ENCODE measurements around the gene GID8.

DNA sequence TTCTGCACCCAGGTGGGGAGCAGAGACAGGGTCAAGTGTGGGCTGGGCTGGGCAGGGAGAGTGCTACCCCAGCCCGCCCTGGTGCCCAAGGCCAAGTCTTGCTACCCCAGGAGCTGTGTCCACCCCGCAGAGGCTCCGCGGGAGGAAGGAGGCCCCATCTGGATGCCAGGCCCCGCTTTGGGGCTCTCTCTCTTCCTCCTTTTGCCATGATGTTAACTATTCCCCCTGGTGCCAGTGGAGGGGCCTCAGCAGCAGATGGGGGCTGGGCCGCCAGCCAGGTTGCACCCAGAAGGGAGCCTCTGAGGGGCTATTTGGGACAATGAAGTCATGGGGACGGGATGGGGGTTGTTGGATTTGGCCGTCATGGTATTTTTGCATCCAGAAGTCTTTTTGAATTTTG lies 23.9 kb downstream of the GID8 start:
- no peak for TF ChIP-seq NANOG (IDR thresholded peaks at IDR 0.05; ENCODE audit: borderline replicate concordance)
- TF ChIP-seq, protein P1, sequence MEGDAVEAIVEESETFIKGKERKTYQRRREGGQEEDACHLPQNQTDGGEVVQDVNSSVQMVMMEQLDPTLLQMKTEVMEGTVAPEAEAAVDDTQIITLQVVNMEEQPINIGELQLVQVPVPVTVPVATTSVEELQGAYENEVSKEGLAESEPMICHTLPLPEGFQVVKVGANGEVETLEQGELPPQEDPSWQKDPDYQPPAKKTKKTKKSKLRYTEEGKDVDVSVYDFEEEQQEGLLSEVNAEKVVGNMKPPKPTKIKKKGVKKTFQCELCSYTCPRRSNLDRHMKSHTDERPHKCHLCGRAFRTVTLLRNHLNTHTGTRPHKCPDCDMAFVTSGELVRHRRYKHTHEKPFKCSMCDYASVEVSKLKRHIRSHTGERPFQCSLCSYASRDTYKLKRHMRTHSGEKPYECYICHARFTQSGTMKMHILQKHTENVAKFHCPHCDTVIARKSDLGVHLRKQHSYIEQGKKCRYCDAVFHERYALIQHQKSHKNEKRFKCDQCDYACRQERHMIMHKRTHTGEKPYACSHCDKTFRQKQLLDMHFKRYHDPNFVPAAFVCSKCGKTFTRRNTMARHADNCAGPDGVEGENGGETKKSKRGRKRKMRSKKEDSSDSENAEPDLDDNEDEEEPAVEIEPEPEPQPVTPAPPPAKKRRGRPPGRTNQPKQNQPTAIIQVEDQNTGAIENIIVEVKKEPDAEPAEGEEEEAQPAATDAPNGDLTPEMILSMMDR (conservative IDR thresholded peaks at IDR 0.05; ENCODE audit: low read depth in 2 of 2), result no peak

Data from GM23338 (cell line).